ENCODE results near the gene SLC37A2. TPM values are rescaled to one million over a fixed set of nuclear protein-coding genes. Genes with fewer than 3 reads are reported as not detected.

Gene SLC37A2
- total and polyA plus RNA-seq, 2 of the 4 experiments (the other 2 are of a cell fraction): 0.72 to 1.1 TPM

DNA sequence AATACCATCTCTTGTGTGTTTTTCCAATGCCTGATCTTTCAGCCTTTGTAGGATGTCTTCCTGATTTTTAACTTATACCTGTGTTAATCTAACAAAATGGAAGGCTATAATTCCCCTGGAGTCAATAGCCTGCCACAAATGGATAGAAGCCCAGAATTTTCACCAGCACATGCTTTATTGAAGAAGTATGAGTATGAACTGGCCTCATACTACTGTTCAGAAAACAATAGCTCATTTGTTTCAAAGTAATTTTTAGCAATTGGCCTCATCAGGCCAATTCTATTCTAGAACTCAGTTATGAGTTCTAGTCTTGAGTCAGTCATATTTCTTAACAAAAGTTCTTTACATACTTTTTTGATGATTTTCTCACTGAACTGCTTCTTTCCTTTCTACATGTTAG is 40.6 kb upstream of the SLC37A2 start:
- Histone ChIP-seq H3K56ac (ENCODE audit: extremely low read depth, insufficient read depth, low read length) (no peak overlapping the region), H2BK120ac (ENCODE audit: low read depth, low read length) (no peak overlapping the region), H3K14ac (replicated peaks; ENCODE audit: low read depth, low read length) (0 out of 2 replicates have a peak overlapping the region, but pooled peaks have one; percentile 50), H4K20me1 (ENCODE audit: insufficient read depth, low read length) (no peaks in the 10 kb centered on the region), H2BK20ac (ENCODE audit: low read depth, low read length) (no peak overlapping the region), H3K9ac (ENCODE audit: low read depth, low read length) (no peak overlapping the region), H3K27me3 (ENCODE audit: control insufficient read depth, insufficient read depth, low read length) (no peaks in the 10 kb centered on the region), H4K8ac (ENCODE audit: low read depth in 2 of 2, low read length in 2 of 2) (no peak overlapping the region), H3K9me3 (ENCODE audit: control insufficient read depth, insufficient read depth, low read length) (no peaks in the 10 kb centered on the region), H4K91ac (ENCODE audit: insufficient read depth, low read depth, low read length) (no peak overlapping the region), H2BK5ac (ENCODE audit: low read depth, low read length, poor library complexity, severe bottlenecking) (no peak overlapping the region), H3K79me1 (ENCODE audit: low read depth in 1 of 2, low read length in 2 of 2) (no peaks in the 10 kb centered on the region), H4K5ac (ENCODE audit: low read depth, low read length) (no peak overlapping the region), H3K18ac (ENCODE audit: low read depth, low read length) (no peak overlapping the region), H3K27ac (ENCODE audit: insufficient read depth, low read length) (no peak overlapping the region), H2AK9ac (replicated peaks; ENCODE audit: low read depth, low read length, poor library complexity) (no peak overlapping the region), H2AFZ (replicated peaks; ENCODE audit: low read length, poor library complexity) (no peak overlapping the region), H3K4me2 (ENCODE audit: low read depth, low read length) (no peak overlapping the region), H3K36me3 (ENCODE audit: control insufficient read depth, insufficient read depth, low read length) (no peaks in the 10 kb centered on the region), H2BK15ac (ENCODE audit: low read depth, low read length) (no peak overlapping the region), H3K4me1 (ENCODE audit: control insufficient read depth, insufficient read depth, low read length) (no peaks in the 10 kb centered on the region), H3K9me1 (ENCODE audit: insufficient read depth, low read length) (no peaks in the 10 kb centered on the region), H3K4me3 (ENCODE audit: insufficient read depth, low read depth, low read length) (no peak overlapping the region), H2AK5ac (ENCODE audit: low read depth, low read length) (no peak overlapping the region), H3K4ac (ENCODE audit: low read depth, low read length) (no peak overlapping the region), H3K23ac (ENCODE audit: low read depth, low read length) (no peak overlapping the region)
- intact Hi-C loops (cut with micrococcal nuclease): no loop called here
- in situ Hi-C loops (cut with MboI; ENCODE audit: low sequenced_read_pairs): no loop called here
- ChIA-PET CTCF (no interaction called here), POLR2A (ENCODE audit: unreplicated experiment) (no interaction called here)
- TF ChIP-seq SMC3 (IDR thresholded peaks at IDR 0.05; ENCODE audit: low read depth, low read length): no peak
- no peak for TF ChIP-seq RFX5 (IDR thresholded peaks at IDR 0.05; ENCODE audit: low read depth, low read length)
- no peak for TF ChIP-seq CHD1 (IDR thresholded peaks at IDR 0.05; ENCODE audit: low read depth, low read length)
- TF ChIP-seq, protein P1, sequence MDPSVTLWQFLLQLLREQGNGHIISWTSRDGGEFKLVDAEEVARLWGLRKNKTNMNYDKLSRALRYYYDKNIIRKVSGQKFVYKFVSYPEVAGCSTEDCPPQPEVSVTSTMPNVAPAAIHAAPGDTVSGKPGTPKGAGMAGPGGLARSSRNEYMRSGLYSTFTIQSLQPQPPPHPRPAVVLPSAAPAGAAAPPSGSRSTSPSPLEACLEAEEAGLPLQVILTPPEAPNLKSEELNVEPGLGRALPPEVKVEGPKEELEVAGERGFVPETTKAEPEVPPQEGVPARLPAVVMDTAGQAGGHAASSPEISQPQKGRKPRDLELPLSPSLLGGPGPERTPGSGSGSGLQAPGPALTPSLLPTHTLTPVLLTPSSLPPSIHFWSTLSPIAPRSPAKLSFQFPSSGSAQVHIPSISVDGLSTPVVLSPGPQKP (IDR thresholded peaks at IDR 0.05; ENCODE audit: borderline replicate concordance, low read depth, low read length): no peak
- TF ChIP-seq BHLHE40 (IDR thresholded peaks at IDR 0.05; ENCODE audit: low read depth, low read length): no peak
- no peak for TF ChIP-seq NFE2L2 (IDR thresholded peaks at IDR 0.05; ENCODE audit: low read depth, low read length)
- TF ChIP-seq POLR2A (IDR thresholded peaks at IDR 0.05; ENCODE audit: low read depth, low read length): no peak
- TF ChIP-seq, protein P2, sequence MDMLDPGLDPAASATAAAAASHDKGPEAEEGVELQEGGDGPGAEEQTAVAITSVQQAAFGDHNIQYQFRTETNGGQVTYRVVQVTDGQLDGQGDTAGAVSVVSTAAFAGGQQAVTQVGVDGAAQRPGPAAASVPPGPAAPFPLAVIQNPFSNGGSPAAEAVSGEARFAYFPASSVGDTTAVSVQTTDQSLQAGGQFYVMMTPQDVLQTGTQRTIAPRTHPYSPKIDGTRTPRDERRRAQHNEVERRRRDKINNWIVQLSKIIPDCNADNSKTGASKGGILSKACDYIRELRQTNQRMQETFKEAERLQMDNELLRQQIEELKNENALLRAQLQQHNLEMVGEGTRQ (IDR thresholded peaks at IDR 0.05; ENCODE audit: low read depth, low read length): no peak
- TF ChIP-seq CTCF (conservative IDR thresholded peaks at IDR 0.05; ENCODE audit: low read depth, low read length): no peak
- no peak for TF ChIP-seq RAD21 (IDR thresholded peaks at IDR 0.05; ENCODE audit: low read length)
- no peak for TF ChIP-seq CEBPB (IDR thresholded peaks at IDR 0.05; ENCODE audit: low read depth, low read length)
- TF ChIP-seq MXI1 (IDR thresholded peaks at IDR 0.05; ENCODE audit: borderline replicate concordance, low read depth, low read length): no peak
- TF ChIP-seq RCOR1 (IDR thresholded peaks at IDR 0.05; ENCODE audit: insufficient replicate concordance, low read length): no peak
- no peak for TF ChIP-seq MAZ (IDR thresholded peaks at IDR 0.05; ENCODE audit: borderline replicate concordance, low read depth, low read length)
- TF ChIP-seq MAFK (IDR thresholded peaks at IDR 0.05; ENCODE audit: low read depth, low read length): no peak
- no peak for TF ChIP-seq FOS (IDR thresholded peaks at IDR 0.05; ENCODE audit: low read depth, low read length)
- ATAC-seq (ENCODE audit: low read depth) (no peak), DNase-seq (peak; percentile 47)
- dilution Hi-C loops (cut with HindIII; ENCODE audit: low sequenced_read_pairs, unreplicated experiment): no loop called here
- BruUV-seq (replicated peaks): no TSS peak

Measured in IMR-90 (cell line).